ENCODE results near the gene GPR39.

The GPR39 gene

GRCh38 chr2:132567682-132568081 is 151.1 kb downstream of the GPR39 start:
- no peaks in the 10 kb centered on the region for H3K36me3 Mint-ChIP-seq
- H3K4me3 Mint-ChIP-seq, result no peak overlapping the region
- no peak overlapping the region for H3K27ac Mint-ChIP-seq
- no peaks in the 10 kb centered on the region for H3K4me1 Mint-ChIP-seq (ENCODE audit: low read depth)
- H3K27me3 Mint-ChIP-seq, result peaks cover 5% of the 10 kb centered on the region
- H3K9me3 Mint-ChIP-seq (ENCODE audit: low read depth), result no peaks in the 10 kb centered on the region

GRCh38 chr2:132568656-132569055 is 152.1 kb downstream of the GPR39 start:
- Mint-ChIP-seq H3K27ac (no peak overlapping the region), H3K9me3 (ENCODE audit: low read depth) (no peaks in the 10 kb centered on the region), H3K27me3 (peaks cover 5% of the 10 kb centered on the region), H3K4me3 (no peak overlapping the region), H3K36me3 (no peaks in the 10 kb centered on the region), H3K4me1 (ENCODE audit: low read depth) (no peaks in the 10 kb centered on the region)

- Mint-ChIP-seq H3K36me3 (no peaks in the 10 kb centered on the region), H3K27me3 (peaks cover 2% of the 10 kb centered on the region), H3K4me3 (no peak overlapping the region), H3K9me3 (ENCODE audit: low read depth) (no peaks in the 10 kb centered on the region), H3K4me1 (ENCODE audit: low read depth) (no peaks in the 10 kb centered on the region), H3K27ac (no peak overlapping the region)
Observed at GRCh38 chr2:132573444-132574007, 156.9 kb downstream of the GPR39 start.

- Mint-ChIP-seq H3K36me3 (no peaks in the 10 kb centered on the region), H3K27ac (no peak overlapping the region), H3K4me3 (no peak overlapping the region), H3K4me1 (ENCODE audit: low read depth) (no peaks in the 10 kb centered on the region), H3K27me3 (no peaks in the 10 kb centered on the region), H3K9me3 (ENCODE audit: low read depth) (peaks cover 5% of the 10 kb centered on the region)
Observed at GRCh38 chr2:132577686-132578085, 161.1 kb downstream of the GPR39 start.

DNA sequence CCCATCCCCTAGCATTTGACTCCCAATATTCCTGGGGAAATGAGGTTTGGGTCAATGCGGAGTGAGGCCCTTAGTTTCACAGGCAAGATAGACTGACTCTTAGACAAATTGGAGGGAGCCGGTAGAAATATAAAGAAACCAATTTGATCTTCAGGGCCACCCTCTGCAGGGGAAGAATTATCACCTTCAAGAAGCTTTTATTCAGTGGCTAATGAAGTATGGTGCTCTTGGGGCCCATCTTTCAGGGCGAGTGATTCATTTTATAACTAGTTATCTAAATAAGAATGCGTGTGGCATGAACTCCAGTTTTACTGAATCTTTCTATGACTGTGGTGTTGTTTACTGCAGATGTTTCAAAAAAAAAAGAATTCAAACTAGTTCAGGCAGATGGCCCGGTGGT is 165.0 kb downstream of the GPR39 start:
- Mint-ChIP-seq H3K4me3 (no peak overlapping the region), H3K36me3 (no peaks in the 10 kb centered on the region), H3K9me3 (ENCODE audit: low read depth) (peaks cover 5% of the 10 kb centered on the region), H3K4me1 (ENCODE audit: low read depth) (no peaks in the 10 kb centered on the region), H3K27ac (no peak overlapping the region), H3K27me3 (peaks cover 3% of the 10 kb centered on the region)

GRCh38 chr2:132581991-132582738 is 165.6 kb downstream of the GPR39 start:
- H3K36me3 Mint-ChIP-seq, result no peaks in the 10 kb centered on the region
- no peak overlapping the region for H3K27ac Mint-ChIP-seq
- H3K27me3 Mint-ChIP-seq, result peaks cover 3% of the 10 kb centered on the region
- no peaks in the 10 kb centered on the region for H3K4me1 Mint-ChIP-seq (ENCODE audit: low read depth)
- H3K9me3 Mint-ChIP-seq (ENCODE audit: low read depth), result peaks cover 5% of the 10 kb centered on the region
- H3K4me3 Mint-ChIP-seq, result no peak overlapping the region

DNA sequence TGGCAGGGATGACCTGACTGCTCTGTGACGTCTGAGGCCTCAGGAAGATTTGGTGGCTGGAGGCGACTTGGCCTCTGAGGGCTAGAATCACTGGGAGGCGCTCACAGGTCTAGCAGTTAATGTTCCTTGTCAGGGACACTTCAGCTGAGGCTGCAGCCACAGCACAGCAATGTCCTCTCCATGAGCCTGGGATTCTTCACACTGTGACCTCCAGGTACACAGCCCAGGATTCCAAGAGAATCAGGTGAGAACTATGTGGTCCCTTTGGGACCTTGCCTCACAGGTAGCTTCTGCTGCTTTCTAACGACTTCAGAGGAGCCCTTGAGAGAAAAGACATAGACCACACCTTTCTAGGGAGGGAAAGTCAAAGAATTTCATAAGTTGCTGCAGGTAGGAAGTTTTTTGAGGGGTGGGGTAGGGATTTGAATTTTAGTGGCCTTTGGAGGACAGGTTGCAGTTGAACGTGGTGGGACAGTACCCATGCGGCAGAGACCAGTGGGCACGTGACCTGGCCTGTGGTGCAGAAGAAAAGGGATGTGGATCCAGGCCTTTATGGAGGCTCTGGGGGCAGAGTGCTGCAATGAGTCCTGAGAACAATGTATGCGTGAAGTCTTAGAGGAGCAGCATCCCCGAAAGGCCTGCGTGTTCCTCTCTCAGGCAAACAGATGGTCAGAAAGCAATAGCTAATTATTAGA is 167.2 kb downstream of the GPR39 start:
- Mint-ChIP-seq H3K9me3 (ENCODE audit: low read depth) (peaks cover 4% of the 10 kb centered on the region), H3K4me1 (ENCODE audit: low read depth) (no peaks in the 10 kb centered on the region)

DNA sequence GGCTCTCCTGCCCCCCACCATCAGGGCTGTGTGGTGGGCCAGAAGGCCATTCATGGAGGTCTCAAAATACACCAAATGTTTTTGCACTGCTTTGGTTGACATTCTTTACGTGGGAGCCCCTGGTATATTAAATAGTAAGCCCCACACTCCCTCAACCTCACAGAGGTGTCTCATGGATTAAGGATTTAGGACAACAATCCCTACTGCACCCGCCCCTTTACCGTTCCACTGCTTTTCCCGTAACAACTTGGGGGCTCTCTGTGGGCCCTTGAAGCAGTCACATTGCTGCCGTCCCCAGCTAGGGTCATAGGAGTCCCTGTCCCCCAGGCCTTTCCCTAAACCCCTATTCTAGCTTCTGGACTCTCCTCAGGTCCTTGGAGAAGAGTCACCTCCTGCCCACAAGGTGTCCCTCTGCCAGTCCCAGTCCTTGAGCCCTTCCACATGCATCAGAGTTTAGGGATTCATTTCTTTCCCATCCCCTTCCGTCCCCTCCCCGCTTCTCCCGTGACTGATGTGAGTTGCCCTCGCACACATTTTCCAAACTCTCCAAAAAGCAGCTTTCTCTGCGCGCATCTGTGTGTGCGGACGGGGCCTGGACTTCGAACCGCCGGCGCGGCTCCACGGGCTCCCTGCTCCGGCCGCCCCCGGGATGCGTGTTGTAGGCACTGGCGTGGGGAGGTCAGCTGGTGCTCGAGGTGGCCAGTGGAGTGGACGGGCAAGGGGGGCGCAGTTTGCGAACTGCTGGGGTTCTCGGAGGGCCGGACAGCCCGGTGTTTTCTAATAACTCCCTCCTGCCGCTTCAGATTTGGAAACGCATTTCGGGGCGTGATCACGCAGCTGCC is 168.6 kb downstream of the GPR39 start:
- Mint-ChIP-seq H3K27ac (no peak overlapping the region), H3K4me3 (no peak overlapping the region), H3K9me3 (ENCODE audit: low read depth) (no peaks in the 10 kb centered on the region), H3K27me3 (peaks cover 3% of the 10 kb centered on the region), H3K4me1 (ENCODE audit: low read depth) (no peaks in the 10 kb centered on the region), H3K36me3 (no peaks in the 10 kb centered on the region)

More for the DNA sequence above, 167.2 kb downstream of the GPR39 start:
- Mint-ChIP-seq H3K36me3 (no peaks in the 10 kb centered on the region), H3K4me3 (no peak overlapping the region), H3K27me3 (peaks cover 3% of the 10 kb centered on the region), H3K27ac (no peak overlapping the region)

DNA sequence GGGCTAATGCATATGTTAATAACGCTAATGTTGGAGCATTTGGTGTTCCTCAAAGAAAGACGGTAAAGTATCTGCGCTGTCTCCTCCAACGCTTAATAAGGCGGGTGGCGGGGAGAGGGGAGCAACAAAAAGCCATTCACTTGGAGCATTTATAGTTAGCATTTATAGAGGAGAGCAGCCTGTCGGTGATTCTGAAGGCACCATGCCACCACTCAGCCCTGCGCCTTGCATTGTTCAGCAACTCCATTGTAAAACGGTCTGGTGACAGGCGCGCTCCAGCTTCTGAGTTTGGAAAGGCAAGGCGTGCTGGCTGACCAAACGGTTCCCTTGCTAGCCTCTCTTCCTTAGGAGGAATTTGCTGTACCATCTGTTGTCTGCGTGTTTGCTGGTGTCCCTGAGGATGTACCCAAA is 169.5 kb downstream of the GPR39 start:
- Mint-ChIP-seq H3K9me3 (ENCODE audit: low read depth) (no peaks in the 10 kb centered on the region), H3K27ac (no peak overlapping the region), H3K4me1 (ENCODE audit: low read depth) (no peaks in the 10 kb centered on the region), H3K27me3 (peaks cover 3% of the 10 kb centered on the region), H3K4me3 (no peak overlapping the region), H3K36me3 (no peaks in the 10 kb centered on the region)

DNA sequence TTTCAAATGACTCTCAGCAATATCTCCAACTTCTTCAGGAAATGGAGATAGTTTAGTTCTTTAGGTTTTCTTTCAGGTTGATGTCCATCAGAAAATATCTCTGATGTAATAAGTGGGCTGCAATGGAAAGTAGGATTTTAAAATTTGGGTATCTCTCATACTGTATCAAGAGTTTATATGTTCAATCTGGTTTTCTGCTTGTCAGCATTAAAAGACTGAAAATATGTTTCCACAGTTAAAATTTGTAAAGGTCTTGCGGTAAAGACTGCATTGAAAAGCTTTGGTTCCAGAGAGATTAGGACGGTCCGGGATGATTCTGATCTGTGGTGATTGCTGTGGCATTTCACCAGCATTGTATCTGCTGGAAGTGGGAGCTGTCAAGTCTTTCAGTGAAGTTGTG is 170.2 kb downstream of the GPR39 start:
- Mint-ChIP-seq H3K4me1 (ENCODE audit: low read depth) (no peaks in the 10 kb centered on the region), H3K9me3 (ENCODE audit: low read depth) (no peaks in the 10 kb centered on the region), H3K27ac (no peak overlapping the region), H3K4me3 (no peak overlapping the region), H3K27me3 (peaks cover 3% of the 10 kb centered on the region), H3K36me3 (no peaks in the 10 kb centered on the region)

DNA sequence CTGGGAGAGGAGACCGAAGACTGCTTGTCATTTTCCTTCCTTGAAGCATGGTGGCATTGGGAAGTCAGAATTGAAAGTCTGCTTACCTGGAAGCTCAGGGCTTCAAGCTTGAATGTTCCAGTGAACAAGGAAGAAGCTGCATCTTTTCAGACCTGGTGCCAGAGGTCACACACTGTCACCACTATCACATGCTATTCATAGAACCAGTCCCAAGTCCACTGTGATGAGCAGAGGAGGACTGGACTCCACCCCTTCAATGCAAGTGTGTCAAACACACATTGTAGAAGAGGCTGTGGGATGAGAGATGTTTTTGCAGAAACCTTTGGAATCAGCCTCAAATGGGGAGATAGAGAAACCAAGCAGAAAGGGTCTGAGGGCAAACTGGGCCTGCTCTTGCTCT is 172.0 kb downstream of the GPR39 start:
- Mint-ChIP-seq H3K27ac (no peak overlapping the region), H3K36me3 (no peaks in the 10 kb centered on the region), H3K4me1 (ENCODE audit: low read depth) (no peaks in the 10 kb centered on the region), H3K27me3 (no peaks in the 10 kb centered on the region), H3K9me3 (ENCODE audit: low read depth) (no peaks in the 10 kb centered on the region), H3K4me3 (no peak overlapping the region)

DNA sequence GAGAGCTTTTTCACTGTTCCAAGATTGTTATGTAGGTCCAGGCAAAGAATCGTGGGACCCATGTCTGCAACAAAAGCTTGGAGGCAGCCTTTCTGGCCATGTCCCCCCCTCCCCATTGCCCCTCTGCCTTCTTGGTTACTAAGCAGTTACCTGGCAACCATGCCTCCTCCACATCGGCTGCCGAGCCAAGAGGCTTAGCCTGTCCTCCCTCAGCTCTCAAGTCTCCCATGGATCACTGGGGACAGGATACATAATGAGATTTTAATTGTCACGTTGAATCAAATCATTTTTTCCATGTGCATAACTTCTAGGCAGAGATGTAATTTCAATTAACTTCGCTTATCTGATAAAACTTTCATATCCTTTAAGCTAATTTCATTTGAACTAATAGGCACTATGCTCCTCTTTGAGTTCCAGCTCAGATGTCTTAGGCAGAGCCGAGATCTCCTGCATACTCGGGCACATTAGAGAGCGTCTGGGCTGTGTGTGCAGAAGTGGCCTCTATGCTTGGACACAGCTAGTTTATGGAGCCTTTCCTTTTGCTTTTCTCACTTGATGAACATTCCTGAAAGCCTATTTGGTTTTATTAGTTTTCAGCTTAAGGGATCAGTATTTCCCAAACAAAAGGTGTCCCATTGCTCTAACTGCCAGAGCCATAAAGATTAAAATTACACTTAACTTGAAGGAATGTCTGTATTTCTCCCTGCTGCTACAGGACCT is 172.7 kb downstream of the GPR39 start:
- H3K27ac Mint-ChIP-seq, result no peak overlapping the region
- H3K36me3 Mint-ChIP-seq, result no peaks in the 10 kb centered on the region
- H3K9me3 Mint-ChIP-seq (ENCODE audit: low read depth), result no peaks in the 10 kb centered on the region

GRCh38 chr2:132589966-132590365 is 173.4 kb downstream of the GPR39 start:
- Mint-ChIP-seq H3K4me3 (no peak overlapping the region), H3K9me3 (ENCODE audit: low read depth) (no peaks in the 10 kb centered on the region), H3K36me3 (no peaks in the 10 kb centered on the region), H3K27me3 (no peaks in the 10 kb centered on the region), H3K4me1 (ENCODE audit: low read depth) (no peaks in the 10 kb centered on the region), H3K27ac (no peak overlapping the region)

More for the DNA sequence above, 172.7 kb downstream of the GPR39 start:
- no peaks in the 10 kb centered on the region for H3K4me1 Mint-ChIP-seq (ENCODE audit: low read depth)
- no peaks in the 10 kb centered on the region for H3K27me3 Mint-ChIP-seq
- no peak overlapping the region for H3K4me3 Mint-ChIP-seq

- no peaks in the 10 kb centered on the region for H3K4me1 Mint-ChIP-seq (ENCODE audit: low read depth)
- H3K27ac Mint-ChIP-seq, result no peak overlapping the region
- no peak overlapping the region for H3K4me3 Mint-ChIP-seq
- H3K9me3 Mint-ChIP-seq (ENCODE audit: low read depth), result no peaks in the 10 kb centered on the region
- peaks cover 2% of the 10 kb centered on the region for H3K27me3 Mint-ChIP-seq
- no peaks in the 10 kb centered on the region for H3K36me3 Mint-ChIP-seq
Observed at GRCh38 chr2:132593171-132593570, 176.6 kb downstream of the GPR39 start.
